WI38 (cell line): ENCODE measurements around the gene BACE2.

Experiments used
- H3K4me3 ChIP-seq: 2 replicates; pipeline ENCODE4 v1.5.1; 2011; ENCODE audit warnings: low read depth, mild to moderate bottlenecking, control low read depth, low read length
- TF ChIP-seq, protein P1 (sequence below): IDR thresholded peaks from 2 replicates; pipeline ENCODE4 v1.5.1; 2012; ENCODE audit warnings: low read depth, mild to moderate bottlenecking, control low read depth, low read length

Gene BACE2

GRCh38 chr21:41147979-41148355 is 20.0 kb upstream of the BACE2 start:
- no peak overlapping the region for H3K4me3 ChIP-seq
- TF ChIP-seq, protein P1, sequence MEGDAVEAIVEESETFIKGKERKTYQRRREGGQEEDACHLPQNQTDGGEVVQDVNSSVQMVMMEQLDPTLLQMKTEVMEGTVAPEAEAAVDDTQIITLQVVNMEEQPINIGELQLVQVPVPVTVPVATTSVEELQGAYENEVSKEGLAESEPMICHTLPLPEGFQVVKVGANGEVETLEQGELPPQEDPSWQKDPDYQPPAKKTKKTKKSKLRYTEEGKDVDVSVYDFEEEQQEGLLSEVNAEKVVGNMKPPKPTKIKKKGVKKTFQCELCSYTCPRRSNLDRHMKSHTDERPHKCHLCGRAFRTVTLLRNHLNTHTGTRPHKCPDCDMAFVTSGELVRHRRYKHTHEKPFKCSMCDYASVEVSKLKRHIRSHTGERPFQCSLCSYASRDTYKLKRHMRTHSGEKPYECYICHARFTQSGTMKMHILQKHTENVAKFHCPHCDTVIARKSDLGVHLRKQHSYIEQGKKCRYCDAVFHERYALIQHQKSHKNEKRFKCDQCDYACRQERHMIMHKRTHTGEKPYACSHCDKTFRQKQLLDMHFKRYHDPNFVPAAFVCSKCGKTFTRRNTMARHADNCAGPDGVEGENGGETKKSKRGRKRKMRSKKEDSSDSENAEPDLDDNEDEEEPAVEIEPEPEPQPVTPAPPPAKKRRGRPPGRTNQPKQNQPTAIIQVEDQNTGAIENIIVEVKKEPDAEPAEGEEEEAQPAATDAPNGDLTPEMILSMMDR: no peak

GRCh38 chr21:41148798-41149197 is 19.2 kb upstream of the BACE2 start:
- TF ChIP-seq, protein P1: no peak
- H3K4me3 ChIP-seq: no peak overlapping the region

- TF ChIP-seq, protein P1: no peak
- no peak overlapping the region for H3K4me3 ChIP-seq
Measured at GRCh38 chr21:41149199-41149598, 18.8 kb upstream of the BACE2 start.

- TF ChIP-seq, protein P1: no peak
- no peak overlapping the region for H3K4me3 ChIP-seq
Measured at GRCh38 chr21:41152147-41152546, 15.8 kb upstream of the BACE2 start.

GRCh38 chr21:41153443-41153842 is 14.5 kb upstream of the BACE2 start:
- no peak overlapping the region for H3K4me3 ChIP-seq
- TF ChIP-seq, protein P1: no peak

DNA sequence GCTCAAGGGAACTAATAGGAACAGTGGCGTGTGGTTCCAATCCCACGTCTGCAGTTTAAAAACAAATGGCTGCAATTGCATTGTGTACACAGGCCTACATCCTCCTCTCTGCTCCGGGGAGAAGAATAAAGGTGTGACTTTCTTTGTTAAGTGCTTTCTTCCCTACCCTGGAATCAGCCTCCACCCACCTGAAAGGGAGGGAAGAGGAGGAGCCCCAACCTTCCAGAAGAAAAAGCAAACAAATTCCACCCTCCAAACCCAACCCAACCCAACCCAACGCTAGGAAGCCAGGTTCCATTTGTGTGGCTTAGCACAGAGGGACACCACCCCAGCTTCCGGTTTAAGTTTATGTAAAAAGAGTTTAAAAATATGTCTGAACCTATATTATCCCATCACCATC is 11.8 kb upstream of the BACE2 start:
- TF ChIP-seq, protein P1: no peak
- H3K4me3 ChIP-seq: no peak overlapping the region

DNA sequence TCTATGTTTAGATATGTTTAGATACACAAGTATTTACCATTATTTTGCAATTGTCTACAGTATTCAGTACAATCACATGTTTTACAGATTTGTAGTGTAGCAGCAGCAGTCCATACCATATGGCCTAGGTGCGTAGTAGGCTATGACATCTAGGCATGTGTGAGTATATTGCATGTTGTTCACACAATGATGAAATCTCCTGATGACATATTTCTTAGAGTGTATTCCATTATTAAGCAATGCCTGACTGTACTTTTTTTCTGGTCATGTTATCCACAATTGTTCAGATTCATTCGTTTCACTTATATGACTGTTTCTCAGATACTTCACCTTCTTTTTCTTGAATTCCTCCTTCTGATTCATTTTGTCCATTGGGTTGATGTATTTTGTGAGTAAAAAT is 9.9 kb upstream of the BACE2 start:
- TF ChIP-seq, protein P1: no peak
- no peak overlapping the region for H3K4me3 ChIP-seq

DNA sequence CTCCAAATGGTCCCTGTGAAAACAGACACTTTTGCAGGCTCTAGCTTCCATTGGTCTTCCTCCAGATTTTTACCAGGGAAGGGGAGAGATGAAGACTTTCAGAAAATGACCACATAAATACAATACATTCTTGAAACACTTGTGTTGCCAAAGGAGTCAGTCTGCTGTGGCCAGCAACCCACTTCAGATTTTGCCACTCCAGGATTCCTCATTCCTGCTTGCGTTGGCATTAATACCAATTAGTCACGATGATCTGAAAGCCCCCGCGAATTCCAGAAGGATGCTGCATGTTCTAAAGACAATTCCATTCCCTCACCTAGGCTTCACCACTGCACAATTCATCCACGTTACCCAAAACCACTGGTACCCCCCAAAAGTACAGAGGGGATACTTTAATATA is 7.9 kb upstream of the BACE2 start:
- TF ChIP-seq, protein P1: no peak
- no peak overlapping the region for H3K4me3 ChIP-seq
